Posterior cingulate gyrus (tissue), 11 donors: ENCODE results near the gene LRR1.

Experiments
- DNase-seq, 10 donors: peaks; one replicate each; pipeline versions ENCODE4 v3.0.0 to v3.0.0-alpha.2; 2020 to 2021; ENCODE audit warnings: mixed read lengths in 3 of 10
- intact Hi-C: fragments of 100-400 bp; cut with DNase I; formaldehyde crosslinking; loops from one replicate; pipeline ENCODE4 v1.15.1; 2023

Gene LRR1, protein sequence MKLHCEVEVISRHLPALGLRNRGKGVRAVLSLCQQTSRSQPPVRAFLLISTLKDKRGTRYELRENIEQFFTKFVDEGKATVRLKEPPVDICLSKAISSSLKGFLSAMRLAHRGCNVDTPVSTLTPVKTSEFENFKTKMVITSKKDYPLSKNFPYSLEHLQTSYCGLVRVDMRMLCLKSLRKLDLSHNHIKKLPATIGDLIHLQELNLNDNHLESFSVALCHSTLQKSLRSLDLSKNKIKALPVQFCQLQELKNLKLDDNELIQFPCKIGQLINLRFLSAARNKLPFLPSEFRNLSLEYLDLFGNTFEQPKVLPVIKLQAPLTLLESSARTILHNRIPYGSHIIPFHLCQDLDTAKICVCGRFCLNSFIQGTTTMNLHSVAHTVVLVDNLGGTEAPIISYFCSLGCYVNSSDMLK

DNA sequence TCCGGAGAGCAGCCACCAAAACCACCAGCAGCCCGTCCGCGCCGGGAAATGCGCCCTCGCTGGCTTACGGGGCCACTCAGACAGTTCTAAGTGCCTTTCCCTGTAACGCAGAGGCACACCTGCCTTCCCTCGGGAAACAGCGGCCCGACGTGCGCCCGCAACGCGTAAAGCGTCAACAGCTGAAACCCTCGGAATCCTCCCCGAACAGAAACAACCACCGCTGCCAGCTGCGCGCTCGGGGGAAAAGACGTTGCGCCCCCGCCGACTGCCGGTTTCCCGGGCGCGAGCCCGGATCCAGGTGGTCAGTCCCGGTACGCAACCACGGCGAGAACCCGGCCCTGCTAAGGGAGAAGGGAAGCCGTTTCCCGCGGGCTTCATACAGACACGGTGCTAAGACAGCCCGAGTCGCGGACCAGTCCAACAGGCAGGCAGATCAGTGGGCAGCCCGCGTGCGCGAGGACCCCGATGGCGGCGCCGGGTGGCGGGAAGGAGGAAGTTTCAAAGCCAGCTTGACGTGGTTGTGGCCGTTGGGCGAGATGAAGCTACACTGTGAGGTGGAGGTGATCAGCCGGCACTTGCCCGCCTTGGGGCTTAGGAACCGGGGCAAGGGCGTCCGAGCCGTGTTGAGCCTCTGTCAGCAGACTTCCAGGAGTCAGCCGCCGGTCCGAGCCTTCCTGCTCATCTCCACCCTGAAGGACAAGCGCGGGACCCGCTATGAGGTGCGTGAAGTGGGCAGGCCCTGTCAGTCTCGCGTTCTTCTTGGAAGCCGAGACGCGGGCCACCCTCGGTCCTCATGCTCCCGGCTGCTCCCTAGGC, at the start of gene LRR1:
TSS of gene LRR1 (plus strand) at position 456 of the 816 bp plus-strand sequence. CDS start at position 537, 81 bp downstream.
- intact Hi-C loops: loop anchor here (2.0 kb wide), 1 partner anchor 22 kb away; the partner anchor contains the start of genes MGAT2 and RPL36AL
- peak; percentile 76 to 97 (median 84) for DNase-seq

DNA sequence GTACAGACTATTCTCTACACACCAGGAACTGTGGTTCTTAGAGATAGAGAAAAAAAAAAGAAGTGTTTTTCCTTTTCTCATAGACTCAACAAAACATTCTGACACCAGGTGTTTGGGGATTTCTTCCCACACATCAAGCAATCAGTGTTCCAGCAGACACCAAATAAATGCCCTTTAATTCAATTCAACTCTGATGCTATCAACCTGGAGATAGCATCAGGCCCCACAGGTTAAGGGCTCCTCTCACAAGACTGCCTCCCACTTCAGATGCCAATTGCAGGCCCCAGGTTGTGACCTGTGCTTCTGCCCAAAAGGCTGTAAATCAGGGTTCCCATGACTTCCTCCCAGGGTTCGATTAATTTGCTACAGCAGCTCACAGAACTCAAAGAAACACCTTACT, 49.3 kb upstream of the LRR1 start:
- intact Hi-C loops: no loop called here
- no peak for DNase-seq

DNA sequence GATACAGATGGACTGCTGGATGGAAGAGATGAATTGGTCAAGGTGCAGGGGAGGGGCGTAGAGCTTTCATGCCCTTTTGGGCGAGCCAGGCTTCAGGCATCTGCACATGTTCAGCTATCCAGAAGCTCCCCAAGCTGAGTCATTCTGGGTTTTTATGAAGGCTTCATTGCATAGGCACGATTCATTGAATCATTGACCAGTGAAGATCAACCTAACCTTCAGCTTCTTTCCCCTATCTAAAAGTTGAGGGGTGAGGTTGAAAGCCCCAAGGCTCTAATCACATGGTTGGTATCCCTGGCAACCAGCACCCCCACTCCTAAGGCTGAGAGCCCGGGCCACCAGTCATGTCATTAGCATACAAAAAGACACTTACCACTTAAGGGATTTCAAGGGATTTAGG, 48.9 kb upstream of the LRR1 start:
- no peak for DNase-seq
- intact Hi-C loops: no loop called here

DNA sequence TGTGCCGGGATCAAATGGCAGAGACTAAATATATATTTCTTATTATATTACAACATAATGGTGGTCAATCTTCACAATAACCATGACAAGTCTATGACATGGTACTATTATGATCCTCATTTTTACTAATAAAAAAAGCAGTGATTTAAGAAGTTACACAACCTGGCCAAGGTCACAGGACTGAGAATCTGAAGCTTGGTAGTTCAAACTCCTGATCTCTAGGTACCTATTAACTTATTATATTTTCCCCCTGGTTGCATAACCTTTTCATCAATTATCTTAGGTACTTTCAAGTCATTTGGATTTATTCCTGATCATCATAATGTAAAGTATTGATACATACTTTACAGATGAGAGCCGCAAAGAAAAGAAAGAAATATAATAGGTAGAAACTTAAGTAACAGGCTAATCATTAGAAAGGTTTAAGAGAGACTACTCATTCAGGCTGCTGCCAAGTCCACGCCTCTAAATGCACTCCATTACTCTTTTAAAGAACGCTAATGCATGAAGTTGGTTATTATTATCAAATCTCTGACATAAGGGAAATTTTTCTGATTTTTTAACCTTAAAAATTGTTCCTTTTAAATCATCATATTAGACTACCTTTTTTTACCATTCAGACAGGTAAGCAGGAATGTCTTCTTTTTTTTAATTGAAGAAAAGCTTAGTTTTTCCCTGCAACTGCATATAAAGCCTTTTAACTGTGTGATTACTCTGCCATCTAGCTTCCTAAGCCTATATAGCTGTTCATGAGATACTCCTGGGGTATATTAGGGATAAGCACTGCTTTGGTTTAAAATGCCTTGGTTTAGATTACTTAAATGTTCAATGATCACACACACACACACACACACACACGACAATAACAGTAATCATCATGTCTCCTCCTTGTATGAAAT, 48.2 kb upstream of the LRR1 start:
- DNase-seq: no peak
- intact Hi-C loops: no loop called here

DNA sequence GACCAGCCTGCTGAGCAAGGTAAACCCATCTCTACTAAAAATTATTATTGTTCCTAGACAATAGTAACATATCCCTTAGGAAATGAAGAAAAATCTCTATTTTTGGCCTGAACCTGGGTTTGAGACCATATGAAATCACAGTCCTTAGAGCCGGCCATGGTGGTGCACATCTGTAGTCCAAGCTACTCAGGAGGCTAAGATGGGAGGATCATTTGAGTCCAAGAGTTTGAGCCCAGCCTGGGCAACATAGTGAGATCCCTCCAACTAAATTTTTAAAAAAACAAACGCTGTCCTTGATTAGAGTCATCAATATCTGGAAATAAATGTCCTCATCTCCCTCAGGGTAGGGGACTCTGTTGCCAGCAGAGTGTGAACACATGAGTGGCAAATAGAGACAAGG, 47.2 kb upstream of the LRR1 start:
- intact Hi-C loops: no loop called here

DNA sequence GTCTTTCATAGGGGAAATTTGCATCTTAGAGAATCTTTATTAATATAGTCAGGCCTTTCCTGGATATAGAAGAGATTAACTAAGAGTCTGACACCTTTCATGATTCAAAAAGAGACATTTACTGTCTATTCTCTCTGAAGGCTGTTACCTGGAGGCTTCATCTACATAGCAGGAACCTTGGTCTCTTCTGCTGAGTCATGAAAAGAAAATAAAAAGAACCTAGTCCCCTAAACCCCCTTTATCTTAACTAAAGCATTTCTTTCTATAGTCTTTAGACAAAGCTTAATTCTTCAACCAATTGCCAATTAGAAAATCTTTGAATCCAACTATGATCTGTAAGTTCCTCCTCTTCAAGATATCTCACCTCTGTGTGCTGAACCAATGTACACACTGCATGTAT, 45.6 kb upstream of the LRR1 start:
- no peak for DNase-seq
- intact Hi-C loops: no loop called here

More for the DNA sequence above, 47.2 kb upstream of the LRR1 start:
- DNase-seq: no peak

DNA sequence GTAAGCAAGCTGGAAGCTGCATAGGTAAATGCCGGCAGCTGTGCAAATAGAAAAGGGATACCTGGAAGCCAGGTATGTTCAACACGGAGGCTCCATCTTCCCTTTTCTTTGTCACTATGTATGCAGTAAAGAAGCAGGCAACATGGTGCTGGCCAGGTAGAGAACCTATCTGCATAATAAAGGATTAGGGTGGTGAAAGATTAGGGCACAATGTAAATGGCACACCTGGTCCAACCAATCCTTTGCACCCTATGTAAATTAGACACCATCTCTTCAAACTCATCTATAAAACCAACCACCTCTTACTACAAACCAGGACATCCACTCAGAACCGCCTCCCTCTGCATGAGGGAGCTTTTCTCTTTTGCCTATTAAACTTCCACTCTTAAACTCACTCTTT, 44.8 kb upstream of the LRR1 start:
- intact Hi-C loops: no loop called here
- DNase-seq: no peak

DNA sequence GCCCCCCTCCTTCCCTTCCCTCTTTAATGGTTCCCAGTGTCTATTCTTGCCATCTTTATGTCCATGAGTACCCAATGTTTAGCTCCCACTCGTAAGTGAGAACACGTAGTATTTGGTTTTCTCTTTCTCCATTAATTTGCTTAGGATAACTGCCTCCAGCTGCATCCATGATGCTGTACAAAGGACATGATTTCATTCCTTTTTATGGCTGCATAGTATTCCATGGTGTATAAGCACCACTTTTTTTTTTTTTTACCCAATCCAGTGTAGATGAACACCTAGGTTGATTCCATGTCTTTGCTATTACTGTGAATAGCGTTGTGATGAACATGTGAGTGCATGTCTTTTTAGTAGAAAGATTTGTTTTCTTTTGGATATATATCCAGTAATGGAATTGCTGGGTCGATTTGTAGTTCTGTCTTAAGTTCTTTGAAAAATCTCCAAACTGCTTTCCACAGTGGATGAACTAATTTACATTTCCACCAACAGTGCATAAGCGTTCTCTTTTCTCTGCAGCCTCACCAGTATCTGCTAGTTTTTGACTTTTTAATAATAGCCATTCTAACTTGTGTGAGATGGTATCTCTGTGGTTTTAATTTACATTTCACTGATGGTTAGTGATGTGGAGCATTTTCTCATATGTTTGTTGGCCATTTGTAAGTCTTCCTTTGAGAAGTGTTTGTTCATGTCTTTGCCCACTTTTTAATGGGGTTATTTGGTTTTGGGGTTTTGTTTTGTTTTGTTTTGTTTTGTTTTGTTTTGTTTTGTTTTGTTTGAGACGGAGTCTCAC, 38.6 kb upstream of the LRR1 start:
- intact Hi-C loops: no loop called here
- DNase-seq: no peak

DNA sequence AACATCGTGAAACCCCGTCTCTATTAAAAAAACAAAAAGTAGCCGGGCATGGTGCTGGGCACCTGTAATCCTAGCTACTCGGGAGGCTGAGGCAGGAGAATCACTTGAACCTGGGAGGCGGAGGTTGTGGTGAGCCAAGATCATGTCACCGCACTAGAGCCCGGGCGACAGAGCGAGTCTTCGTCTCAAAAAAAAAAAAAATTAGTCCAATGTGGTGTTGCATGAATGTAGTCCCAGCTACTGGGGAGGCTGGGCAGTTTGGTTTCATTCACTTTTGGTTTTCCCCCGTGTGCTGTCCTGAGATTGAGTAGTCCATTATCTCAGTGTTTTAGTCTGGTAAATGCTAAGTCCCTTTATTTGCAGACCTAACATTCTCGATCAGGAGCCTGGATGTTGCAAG, 32.0 kb upstream of the LRR1 start:
- DNase-seq: no peak
- intact Hi-C loops: no loop called here

DNA sequence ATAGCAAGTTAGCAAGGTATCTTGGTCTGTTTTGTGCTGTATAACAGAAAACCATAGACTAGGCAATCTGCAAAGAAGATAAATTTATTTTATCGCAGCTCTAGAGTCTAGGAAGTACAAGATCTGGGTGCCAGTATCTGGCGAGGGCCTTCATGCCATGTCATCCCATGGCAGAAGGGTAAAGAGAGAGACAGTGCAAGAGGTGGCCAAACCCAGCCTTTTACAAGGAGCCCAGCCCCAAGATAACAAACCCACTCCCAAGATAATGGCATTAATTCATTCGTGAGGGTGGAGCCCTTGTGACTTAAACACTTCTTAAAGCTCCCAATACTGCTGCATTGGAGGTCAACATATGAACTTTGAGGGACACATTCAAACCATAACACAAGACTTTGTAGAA, 29.5 kb upstream of the LRR1 start:
- no peak for DNase-seq

DNA sequence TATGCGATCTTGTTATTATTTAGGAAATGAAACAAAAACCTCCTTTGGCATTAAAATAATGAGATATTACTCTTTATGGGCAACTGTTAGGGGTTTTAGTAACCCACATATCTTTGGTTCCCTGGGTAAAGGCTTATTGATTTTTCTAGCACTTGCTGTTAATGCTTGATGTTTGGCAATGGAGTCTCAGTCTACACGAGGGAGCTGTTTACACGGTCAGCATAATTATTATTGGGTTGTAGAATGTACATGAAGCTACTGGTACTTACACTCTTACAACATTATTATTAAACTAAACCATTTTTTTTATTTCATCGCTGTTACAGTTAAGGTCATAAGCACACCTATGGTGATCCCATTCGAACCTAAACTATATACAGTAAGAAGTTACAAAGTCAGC, 24.7 kb upstream of the LRR1 start:
- no peak for DNase-seq
- intact Hi-C loops: no loop called here

More for the DNA sequence above, 29.5 kb upstream of the LRR1 start:
- intact Hi-C loops: no loop called here

DNA sequence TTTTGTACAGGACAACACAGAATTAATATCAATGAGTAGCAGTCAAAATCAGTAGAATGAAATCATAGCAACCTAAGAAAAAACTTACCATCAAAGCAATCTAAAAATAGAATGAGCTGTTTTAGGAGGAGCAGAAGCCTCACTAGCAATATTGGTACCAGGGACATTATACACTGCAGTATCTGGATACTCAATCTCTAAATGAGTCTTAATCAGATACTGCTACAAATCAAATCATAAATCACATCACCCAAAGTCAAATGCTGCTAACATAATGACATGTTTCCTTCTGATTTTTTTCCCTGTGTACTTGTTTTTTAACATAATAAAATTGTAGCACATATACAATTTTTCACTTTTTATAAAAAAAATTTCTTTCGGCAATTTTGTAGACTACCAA, 20.6 kb upstream of the LRR1 start:
- intact Hi-C loops: no loop called here
- no peak for DNase-seq

DNA sequence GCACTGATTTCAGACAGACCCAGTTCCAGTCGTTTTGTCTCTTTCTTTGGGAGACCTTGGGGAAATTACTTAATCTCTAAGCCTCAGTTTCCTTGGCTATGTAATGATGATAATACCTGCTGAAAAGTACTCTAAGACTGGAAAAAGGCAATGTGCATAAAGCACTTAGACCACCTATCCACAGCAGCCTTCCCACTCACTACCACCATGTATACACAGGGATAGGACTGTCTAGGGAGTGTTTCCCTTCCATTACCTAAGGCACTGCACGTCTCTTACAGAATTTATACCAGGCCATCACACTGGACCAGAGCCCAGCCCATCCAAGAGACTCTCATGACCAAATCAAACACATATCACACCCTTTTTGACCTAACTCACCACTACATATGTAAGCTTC, 18.9 kb upstream of the LRR1 start:
- no peak for DNase-seq
- intact Hi-C loops: no loop called here

DNA sequence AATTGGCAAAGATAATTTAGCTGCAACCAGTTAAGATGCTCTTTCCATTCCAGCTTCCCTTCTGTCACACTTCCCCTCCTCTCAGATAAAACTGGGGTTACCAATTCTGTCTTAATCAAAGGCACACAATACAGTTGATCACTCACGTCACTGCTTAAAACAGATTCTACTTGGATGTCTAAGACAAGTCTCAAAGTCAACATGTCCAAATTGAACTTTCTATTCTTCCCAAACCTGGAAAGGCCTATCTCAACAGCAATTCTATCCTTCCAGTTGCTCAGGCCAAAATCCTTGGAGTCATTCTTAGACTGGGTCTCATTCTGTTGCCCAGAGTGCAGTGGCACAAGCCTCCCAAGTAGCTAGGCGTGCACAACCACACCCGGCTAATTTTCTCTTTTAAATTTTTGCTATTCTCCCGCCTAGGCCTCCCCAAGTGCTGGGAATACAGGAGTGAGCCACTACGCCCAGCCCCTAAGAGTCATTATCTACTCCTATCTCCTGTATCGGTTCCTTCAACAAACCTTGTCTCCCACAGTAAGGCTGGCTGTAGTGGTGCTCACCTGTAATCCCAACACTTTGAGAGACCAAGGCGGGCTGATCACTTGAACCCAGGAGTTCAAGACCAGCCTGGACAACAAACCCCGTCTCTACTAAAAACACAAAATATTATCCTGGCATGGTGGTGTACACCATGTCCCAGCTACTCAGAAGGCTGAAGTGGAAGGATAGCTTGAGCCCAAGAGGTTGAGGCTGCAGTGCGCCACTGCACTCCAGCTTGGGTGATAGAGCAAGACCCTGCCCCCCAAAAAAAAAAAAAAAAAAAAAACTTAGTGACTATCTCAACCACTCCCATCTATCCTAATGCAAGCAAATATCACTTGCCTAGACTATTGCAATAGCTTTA, 17.3 kb upstream of the LRR1 start:
- intact Hi-C loops: no loop called here
- no peak for DNase-seq

DNA sequence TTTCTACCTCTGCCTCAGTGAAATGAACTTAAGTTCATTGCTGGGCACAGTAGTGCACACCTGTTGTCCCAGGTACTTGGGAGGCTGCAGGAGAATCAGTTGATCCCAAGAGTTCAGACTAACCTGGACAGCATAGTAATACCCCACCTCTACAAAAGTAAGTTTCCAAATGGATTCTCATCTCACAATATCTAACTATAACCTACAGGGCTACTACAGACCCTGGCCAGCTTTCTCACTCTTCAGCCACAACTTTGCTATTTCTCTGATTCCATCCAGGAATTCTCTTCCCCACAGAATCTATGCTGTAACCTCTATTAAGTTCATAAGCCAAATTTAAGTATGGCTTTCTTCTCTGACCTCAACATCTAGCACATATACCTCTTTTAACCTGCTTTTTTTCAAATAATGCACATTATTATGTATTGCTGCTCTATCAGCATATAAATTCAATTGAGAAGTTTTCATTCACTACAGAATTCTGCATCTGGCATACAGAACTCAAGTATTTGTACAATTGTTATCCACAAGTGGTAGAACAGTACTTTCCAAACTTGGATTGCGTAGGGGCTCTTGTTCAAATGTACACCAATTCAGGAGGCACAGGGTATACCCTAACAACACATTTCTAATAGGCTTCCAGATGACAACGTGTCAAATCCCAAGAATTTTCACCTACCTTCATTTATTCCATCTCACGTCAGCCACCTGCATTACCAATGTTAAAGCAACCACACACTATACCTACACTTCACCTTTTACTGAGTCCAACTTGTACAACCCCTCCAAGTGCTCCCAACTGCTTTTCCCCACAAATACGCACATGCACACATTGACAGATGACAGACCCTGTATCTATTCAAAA, 16.4 kb upstream of the LRR1 start:
- no peak for DNase-seq
- intact Hi-C loops: no loop called here

DNA sequence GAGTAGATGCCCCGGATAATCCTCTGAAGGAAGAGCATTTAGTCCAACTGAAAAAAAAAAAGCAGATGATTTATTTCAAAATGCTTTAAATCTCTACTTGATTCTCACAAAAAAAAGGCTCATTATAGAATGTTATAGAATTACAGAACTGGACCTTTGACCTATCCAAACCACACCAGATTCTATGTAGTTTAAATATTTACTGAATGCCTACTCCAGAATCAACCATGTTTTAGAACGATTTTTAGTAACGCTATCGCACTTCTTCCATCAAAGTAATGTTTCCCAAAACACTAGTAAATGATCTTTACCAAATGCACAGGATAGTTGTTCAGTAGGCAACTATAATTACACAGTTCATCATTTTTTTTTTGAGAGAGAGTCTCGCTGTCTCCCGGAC, 15.1 kb upstream of the LRR1 start:
- intact Hi-C loops: no loop called here
- no peak for DNase-seq

DNA sequence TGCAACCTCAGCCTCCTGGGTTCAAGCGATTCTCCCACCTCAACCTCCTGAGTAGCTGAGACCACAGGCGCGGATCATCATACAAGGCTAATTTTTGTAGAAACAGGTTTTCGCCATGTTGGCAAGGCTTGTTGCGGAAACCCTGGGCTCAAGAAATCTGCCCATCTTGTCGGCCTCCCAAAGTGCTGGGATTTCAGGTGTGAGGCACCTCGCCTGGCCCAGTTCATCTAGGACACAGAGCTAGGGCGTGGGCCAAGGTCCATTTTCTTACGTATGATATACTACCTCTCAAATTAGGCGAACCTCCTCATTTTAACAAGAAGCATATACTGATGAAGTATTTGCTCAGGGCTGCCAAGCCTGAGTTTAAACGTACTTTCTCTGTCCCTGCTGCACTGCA, 14.7 kb upstream of the LRR1 start:
- intact Hi-C loops: no loop called here
- DNase-seq: no peak
